Calu3 (cell line): ENCODE results near the gene CYP3A5. TPM values are rescaled to one million over a fixed set of nuclear protein-coding genes. Genes with fewer than 3 reads are reported as not detected.

Source experiments
- BruUV-seq: library from RNA; stranded (reverse); fragments of 400-500 nt; replicated peaks from 2 replicates; lab custom pipeline; 2021; lab: Mats Ljungman, UMichigan
- CTCF ChIA-PET: fragments of 300-600 bp; sonication (Branson Sonifier 250); formaldehyde crosslinking; loops from one replicate; lab custom pipeline; 2022; ENCODE audit warnings: antibody characterized with exemption; lab: Charles Lee
- DNase-seq: peaks from one replicate; pipeline ENCODE4 v3.0.0; 2022
- H3K27ac Mint-ChIP-seq: one replicate; pipeline ENCODE4 v1.8.0; 2022; ENCODE audit warnings: mixed read lengths; ENCODE audit not compliant: unreplicated experiment
- H3K27me3 Mint-ChIP-seq: one replicate; pipeline ENCODE4 v1.8.0; 2022; ENCODE audit warnings: mixed read lengths; ENCODE audit not compliant: unreplicated experiment
- H3K36me3 Mint-ChIP-seq: one replicate; pipeline ENCODE4 v1.8.0; 2022; ENCODE audit warnings: mild to moderate bottlenecking, moderate library complexity, mixed read lengths; ENCODE audit not compliant: insufficient read depth, unreplicated experiment
- H3K4me1 Mint-ChIP-seq: one replicate; pipeline ENCODE4 v1.8.0; 2022; ENCODE audit warnings: mild to moderate bottlenecking, low read depth, mixed read lengths; ENCODE audit not compliant: unreplicated experiment
- H3K4me3 Mint-ChIP-seq: one replicate; pipeline ENCODE4 v1.8.0; 2022; ENCODE audit warnings: mild to moderate bottlenecking, low read depth, moderate library complexity, mixed read lengths; ENCODE audit not compliant: unreplicated experiment
- H3K9me3 Mint-ChIP-seq: one replicate; pipeline ENCODE4 v1.8.0; 2022; ENCODE audit warnings: low read depth, mixed read lengths; ENCODE audit not compliant: unreplicated experiment
- CTCF ChIP-seq: fragments of 200-600 bp; IDR thresholded peaks from one replicate; pipeline ENCODE4 v1.8.0; 2022; ENCODE audit warnings: antibody characterized with exemption; ENCODE audit not compliant: unreplicated experiment
- intact Hi-C: fragments of 100-400 bp; cut with micrococcal nuclease; formaldehyde crosslinking; loops from one replicate; pipeline ENCODE4 v1.10.0; 2022; ENCODE audit not compliant: unreplicated experiment
- total RNA-seq: library from RNA; stranded (reverse); gene quantifications from 2 replicates; pipeline ENCODE4 v1.2.3, GENCODE V29; 2022

CYP3A5 gene
- total RNA-seq, 1 experiment from 2014 or later, result 44.9 TPM

- no peak for DNase-seq
- Mint-ChIP-seq H3K36me3 (no peaks in the 10 kb centered on the region), H3K27me3 (no peaks in the 10 kb centered on the region), H3K27ac (no peak overlapping the region), H3K9me3 (no peaks in the 10 kb centered on the region), H3K4me1 (no peaks in the 10 kb centered on the region), H3K4me3 (no peak overlapping the region)
- CTCF ChIA-PET, result no interaction called here
- TF ChIP-seq CTCF, result no peak
- intact Hi-C loops, result no loop called here
- BruUV-seq, result no TSS peak
Observed at GRCh38 chr7:99645590-99645989, 34.2 kb downstream of the CYP3A5 start.

- no peak for DNase-seq
- no peak overlapping the region for H3K4me3 Mint-ChIP-seq
- TF ChIP-seq CTCF, result no peak
Observed at GRCh38 chr7:99644431-99644830, 35.4 kb downstream of the CYP3A5 start.

GRCh38 chr7:99643464-99643863 is 36.3 kb downstream of the CYP3A5 start:
- Mint-ChIP-seq H3K36me3 (no peaks in the 10 kb centered on the region), H3K27ac (no peak overlapping the region), H3K4me3 (no peak overlapping the region), H3K4me1 (no peaks in the 10 kb centered on the region), H3K9me3 (no peaks in the 10 kb centered on the region), H3K27me3 (no peaks in the 10 kb centered on the region)
- no peak for DNase-seq
- intact Hi-C loops, result no loop called here
- CTCF ChIA-PET, result no interaction called here
- no peak for TF ChIP-seq CTCF
- BruUV-seq, result no TSS peak

More at GRCh38 chr7:99644431-99644830, 35.4 kb downstream of the CYP3A5 start:
- Mint-ChIP-seq H3K4me1 (no peaks in the 10 kb centered on the region), H3K27ac (no peak overlapping the region), H3K9me3 (no peaks in the 10 kb centered on the region), H3K27me3 (no peaks in the 10 kb centered on the region), H3K36me3 (no peaks in the 10 kb centered on the region)
- no TSS peak for BruUV-seq
- intact Hi-C loops, result no loop called here
- CTCF ChIA-PET, result no interaction called here

GRCh38 chr7:99642027-99642426 is 37.8 kb downstream of the CYP3A5 start:
- intact Hi-C loops, result no loop called here
- no peaks in the 10 kb centered on the region for H3K36me3 Mint-ChIP-seq
- H3K9me3 Mint-ChIP-seq, result no peaks in the 10 kb centered on the region
- no peaks in the 10 kb centered on the region for H3K4me1 Mint-ChIP-seq
- no peak for DNase-seq
- CTCF ChIA-PET, result no interaction called here
- H3K27ac Mint-ChIP-seq, result no peak overlapping the region
- BruUV-seq, result no TSS peak
- no peak for TF ChIP-seq CTCF
- H3K4me3 Mint-ChIP-seq, result no peak overlapping the region
- H3K27me3 Mint-ChIP-seq, result no peaks in the 10 kb centered on the region
